ENCODE data around the gene SP140L.
"Not testable (repeated sequence)": the region's sequence is repeated elsewhere in the genome, so short reads cannot be mapped to it uniquely, and the experiment has no call there.

SP140L gene

GRCh38 chr2:230384986-230385385, 58.0 kb downstream of the SP140L start:
- no peak for DNase-seq

DNA sequence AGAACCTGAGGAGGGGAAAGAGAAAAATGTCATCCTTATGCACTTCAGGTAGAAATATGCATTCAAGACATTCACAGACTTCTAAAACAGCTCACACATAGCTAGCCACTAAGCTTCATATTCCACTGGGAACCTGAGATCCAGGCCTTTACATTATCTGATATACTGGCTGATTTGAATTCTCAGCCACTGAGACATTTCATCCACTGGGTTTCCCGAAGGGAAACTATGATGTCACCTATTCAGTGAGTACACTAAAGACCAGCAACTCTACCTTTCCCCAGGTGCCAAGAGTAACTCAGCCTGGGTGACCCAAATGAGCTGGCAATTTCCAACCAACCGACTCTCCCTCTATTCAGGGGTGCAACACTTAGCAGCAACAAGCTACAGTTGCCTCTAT, 67.3 kb downstream of the SP140L start:
- no peak for DNase-seq

- not testable (repeated sequence) for DNase-seq
Observed at GRCh38 chr2:230398698-230399097, 71.7 kb downstream of the SP140L start.

DNA sequence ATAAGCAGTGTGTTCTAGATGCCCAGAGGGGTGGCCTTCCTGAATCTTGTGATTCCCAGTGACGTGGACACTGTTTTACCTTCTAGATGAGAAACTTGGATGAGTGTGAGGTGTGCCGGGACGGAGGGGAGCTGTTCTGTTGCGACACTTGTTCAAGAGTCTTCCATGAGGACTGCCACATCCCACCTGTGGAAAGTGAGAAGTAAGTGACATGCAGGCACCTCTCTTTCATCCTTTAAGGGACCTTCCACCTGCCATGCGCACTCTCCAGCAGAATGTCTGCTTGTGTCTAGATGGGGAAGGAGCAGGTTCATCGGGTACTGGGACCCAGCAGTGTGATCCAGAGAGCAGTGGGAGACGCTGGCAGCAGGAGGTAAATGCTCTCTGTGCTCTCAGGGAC, 73.0 kb downstream of the SP140L start:
- no peak for DNase-seq

GRCh38 chr2:230400454-230400853, 73.5 kb downstream of the SP140L start:
- no peak for DNase-seq

GRCh38 chr2:230401026-230401425, 74.0 kb downstream of the SP140L start:
- not testable (repeated sequence) for DNase-seq

DNA sequence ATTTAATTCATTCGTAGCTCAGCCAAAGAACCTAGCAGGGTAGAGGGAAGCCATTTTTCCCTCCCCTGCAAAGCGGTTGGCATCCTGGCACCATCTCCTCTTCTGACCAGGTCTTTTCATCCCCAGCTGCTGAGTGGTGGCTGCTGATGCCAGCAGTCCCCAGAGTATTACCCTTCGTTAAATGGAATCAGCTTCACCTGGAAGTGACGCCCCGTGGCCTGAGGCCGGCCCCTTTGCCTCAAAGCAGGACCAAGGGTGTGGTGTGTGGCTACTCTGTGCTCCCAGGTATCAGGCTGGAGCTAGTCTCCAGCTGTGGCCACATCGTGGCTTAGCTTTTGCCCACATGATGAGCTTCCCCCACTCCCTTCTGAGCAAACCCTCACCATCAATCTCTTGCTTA, 76.8 kb downstream of the SP140L start:
- no peak for DNase-seq

GRCh38 chr2:230405824-230406223, 78.8 kb downstream of the SP140L start:
- DNase-seq = no peak

- no peak for DNase-seq
Observed at GRCh38 chr2:230408244-230408842, 81.3 kb downstream of the SP140L start.

- not testable (repeated sequence) for DNase-seq
Observed at GRCh38 chr2:230409316-230409715, 82.3 kb downstream of the SP140L start.

DNA sequence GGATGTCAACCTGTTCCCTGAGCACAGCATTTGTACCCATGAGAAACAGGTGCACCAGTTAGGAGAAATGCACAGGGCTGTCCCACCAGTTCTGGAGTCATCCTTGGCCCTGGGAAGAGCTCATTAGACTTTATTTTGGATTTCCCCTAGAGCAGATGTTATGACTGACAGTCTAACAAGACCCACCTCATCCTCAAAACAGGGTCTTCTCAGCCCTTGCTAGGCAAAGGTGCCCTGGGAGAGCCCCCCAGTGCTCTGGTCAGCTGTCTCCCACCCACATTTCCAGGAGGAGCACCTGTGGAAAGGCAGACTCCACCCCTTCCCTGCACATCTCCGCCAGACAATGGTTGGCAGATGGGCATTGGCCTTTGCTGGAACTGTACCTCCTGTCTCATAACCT, 83.3 kb downstream of the SP140L start:
- DNase-seq = no peak

DNA sequence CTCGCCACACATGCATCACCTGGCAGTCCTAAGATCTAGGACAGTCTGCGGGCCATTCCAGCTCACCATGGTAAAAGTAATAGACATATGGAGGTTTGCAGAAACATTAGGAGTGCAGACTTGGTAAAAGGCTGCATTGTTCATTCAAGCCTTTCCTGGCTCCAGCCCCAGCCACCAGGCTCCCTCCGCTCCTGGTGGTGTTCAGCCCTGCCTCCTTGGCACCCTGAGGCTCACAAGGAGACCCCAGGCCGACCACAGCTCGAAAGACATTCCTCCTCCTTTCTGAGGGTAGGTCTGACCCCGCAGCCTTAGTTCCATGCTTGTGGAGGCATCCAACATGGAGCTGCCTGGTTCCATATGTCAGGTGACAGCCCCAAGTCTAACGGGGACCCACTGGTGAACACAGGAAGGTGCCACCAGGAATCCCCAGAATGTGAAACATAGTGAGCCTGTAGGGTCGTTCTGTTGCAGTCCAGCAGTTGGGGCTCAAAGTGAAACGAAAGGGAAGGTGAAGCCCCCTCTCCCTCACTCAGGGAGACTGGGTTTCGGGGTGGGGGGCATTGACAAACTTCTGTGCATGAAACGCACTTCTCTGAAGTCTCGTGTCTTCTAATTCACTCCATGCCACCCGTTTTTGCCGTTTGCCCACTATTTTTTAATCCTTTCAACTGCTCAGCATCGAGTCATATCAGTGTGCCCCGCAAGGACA, 84.0 kb downstream of the SP140L start:
- no peak for DNase-seq

DNA sequence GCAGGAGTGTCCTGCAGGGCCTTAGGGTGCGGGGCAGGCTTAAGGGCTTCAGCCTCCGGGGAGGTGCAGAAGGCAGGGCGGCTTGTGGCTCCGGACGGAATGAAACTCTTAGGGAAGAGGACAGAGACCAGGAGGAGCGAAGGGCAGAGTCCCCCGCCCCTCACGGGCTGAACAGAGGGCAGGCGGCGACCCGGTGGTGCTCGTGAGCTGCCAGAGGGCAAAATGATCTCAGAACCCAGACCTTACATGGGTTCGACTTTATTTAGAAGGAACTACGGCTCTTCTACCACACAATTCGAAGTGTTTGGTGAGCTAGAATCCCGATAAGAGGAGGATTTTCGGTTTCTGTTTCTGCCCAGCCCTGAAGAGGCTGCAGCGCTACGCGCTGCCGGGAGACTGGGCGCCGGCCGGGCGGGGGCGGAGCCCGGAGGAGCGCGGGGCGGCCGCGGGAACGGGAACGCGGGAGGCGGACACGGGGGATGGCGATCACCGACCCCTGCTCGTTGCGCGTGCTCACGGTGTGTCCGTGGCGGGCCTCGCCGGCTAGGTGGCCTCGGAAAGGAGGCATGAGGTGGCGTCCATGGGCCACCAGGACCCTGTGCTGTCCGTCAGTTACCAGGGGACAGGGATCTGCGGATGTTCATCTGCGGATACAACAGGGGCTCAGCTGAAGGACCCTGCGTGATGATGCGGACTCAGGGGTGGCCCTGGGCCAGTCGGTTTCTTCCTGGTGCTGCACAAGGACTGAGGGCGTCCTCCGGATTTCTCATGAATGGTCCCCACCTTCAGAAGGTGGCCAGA, 84.8 kb downstream of the SP140L start:
- no peak for DNase-seq

DNA sequence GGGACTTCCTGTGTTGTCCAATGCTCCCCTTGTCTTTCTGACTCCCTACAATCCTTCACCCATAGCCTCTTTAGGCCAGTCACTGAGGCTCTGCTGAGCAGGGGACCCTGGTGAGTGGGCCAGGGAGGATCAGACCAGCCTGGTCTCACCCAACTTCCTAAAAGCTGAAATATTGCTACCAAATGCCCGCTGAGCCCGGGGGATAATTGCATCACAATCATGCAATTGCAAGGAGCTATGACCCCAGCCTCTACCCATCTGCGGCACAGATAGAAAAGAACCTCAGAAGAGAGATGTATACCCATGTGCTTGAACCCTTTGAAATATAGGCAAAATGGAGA, 85.3 kb downstream of the SP140L start:
- no peak for DNase-seq

GRCh38 chr2:230412846-230413245, 85.9 kb downstream of the SP140L start:
- DNase-seq = no peak

DNA sequence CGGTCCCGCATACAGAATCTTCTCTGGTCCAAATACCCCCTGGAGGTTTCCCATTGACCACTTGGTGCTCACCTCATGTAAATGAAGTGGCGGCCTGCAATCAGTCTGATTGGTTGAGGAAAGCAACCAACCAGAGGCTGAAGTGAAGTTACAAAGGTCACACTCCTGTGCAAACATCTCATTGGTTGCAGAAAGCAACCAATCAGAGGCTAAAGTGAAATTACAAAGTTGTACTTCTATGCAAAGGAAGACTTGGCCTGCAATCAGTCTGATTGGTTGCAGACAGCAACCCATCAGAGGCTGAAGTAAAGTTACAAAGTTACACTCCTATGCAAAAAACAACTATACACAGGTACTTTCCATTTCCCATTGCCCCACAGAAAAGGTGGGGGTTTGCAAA, 86.5 kb downstream of the SP140L start:
- DNase-seq = no peak

DNA sequence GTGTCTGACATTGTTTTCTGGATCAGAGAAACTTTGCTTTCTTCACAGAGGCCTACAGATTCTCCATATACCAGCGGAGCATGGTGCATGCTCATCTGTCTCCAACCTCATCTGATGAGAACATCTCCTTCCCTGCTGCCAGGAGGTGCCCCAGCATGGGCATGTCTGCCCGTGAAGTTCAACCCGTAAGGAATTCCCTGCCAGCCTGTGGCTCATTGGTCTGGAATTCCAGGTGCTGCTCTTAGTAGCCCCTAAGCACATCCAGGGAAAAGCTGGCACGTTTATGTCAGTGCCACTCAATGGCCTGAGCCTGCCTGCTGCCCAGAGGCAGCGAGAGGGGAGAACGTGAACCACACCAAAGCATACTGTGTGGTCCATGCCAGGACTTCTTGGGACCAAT, 87.3 kb downstream of the SP140L start:
- no peak for DNase-seq

DNA sequence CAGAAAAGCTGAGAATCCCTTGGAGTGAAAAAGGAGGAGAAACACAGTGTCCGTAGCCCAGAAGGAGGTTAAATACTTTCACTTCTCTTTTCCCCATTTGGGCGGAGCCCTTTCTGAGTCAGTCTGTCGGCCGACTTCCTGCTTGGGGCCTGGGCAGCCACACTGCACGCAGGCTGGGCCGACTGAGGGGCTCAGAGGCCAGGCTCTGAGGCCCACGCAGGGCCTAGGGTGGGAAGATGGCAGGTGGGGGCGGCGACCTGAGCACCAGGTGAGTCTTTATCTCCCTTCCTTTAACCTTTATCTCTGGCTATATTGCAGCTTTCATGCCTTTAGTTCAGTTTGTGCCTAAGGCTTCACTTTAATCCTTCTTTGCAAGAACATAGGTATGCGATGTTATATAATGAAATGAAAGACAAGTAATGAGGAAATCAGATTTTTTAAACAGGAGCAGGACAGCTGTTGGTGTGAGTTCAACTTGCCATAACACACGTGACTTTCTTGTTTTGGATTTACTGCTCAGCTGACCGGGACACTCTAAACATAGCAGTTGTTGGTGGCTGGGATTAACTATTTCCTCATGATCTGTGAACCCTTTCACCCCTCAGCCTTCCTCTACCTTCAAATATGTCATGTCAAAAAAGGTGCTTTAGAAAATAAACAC, 89.2 kb downstream of the SP140L start, which contains the start of gene SP100:
TSS of gene SP100 (plus strand) at position 141 of the 661 bp plus-strand sequence. CDS start at position 237, 96 bp downstream.
- no peak for DNase-seq

DNA sequence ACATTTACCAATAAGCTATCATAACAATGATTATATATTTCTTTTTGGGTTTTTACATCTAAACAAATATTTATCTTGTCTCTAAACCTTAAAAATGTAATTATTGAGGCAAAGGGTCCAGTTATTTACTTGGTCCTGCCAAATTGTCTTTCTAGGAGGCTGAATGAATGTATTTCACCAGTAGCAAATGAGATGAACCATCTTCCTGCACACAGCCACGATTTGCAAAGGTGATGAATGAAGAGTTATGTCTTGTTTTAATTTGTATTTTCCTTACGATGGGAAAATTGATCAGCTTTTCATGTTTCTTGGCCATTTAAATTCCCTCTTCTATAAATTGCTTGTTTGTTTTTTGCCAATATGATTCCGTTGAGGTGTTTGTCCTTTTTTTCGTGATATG, 90.4 kb downstream of the SP140L start:
- DNase-seq = no peak

DNA sequence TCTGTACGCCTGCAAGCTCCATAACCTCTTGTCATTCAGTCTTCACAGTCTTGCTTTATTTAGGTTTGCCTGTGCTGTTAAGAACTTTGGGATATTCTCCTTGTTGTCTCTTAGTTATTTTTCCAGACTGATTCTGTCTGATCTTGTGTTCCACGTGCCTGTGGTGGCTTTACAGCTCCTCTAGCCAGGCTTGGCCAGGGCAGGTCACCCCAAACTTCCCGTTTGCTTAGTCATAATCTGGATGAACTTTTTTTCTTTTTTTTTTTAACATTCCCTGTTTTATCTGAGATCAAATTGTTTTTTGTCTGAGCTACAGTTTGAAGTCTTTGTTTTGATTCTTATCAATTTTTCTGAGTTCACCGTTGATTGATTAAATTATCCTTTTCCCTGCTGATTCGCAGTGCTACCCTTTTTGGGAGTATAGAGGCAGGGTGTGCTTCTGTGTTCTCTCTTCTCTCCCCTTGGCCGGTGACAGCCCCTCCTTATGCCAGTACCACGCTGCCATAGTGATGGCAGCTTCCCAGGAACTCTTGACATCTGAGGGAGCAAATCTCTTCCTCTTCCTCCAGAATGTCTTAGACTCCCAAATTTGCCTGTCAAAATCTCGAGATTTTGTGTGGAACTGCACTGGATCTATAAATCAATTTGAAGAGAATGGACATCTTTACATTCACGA, 91.5 kb downstream of the SP140L start:
- no peak for DNase-seq

DNA sequence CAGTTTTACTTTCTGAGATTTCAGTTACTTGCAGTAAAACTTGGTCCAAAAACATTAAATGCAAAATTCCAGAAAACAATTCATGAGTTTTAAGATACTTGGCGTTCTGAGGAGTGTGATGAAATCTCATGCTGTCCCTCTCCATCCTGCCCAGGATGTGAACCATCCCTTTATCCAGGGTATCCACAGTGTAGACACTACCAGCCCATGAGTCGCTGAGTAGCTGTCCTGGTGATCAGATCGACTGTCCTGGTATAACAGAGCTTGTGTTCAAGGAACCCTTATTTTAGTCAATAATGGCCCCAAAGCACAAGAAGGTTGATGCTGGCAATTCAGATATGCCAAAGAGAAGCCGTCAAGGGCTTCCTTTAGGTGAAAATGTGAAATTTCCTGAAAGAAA, 92.2 kb downstream of the SP140L start:
- no peak for DNase-seq

- no peak for DNase-seq
Observed at GRCh38 chr2:230422149-230422548, 95.2 kb downstream of the SP140L start.

Measured in NCI-H2171 treated with DMSO at 0.1 percent for 48 hours (cell line).